MM.1S (cell line): ENCODE results near the gene NAALADL2.

Experiments used
- DNase-seq: peaks from one replicate; pipeline ENCODE4 v3.0.0-alpha.2; 2015
- H2AFZ ChIP-seq: fragments of 300-600 bp; sonication (generic); 2 replicates; pipeline ENCODE4 v1.6.0; 2016; ENCODE audit warnings: antibody characterized with exemption, low read length
- H3F3A ChIP-seq: fragments of 300-600 bp; sonication (generic); 2 replicates; pipeline ENCODE4 v1.6.1; 2016; ENCODE audit warnings: mild to moderate bottlenecking, antibody characterized with exemption, low read length, moderate library complexity, mixed read lengths; ENCODE audit not compliant: insufficient read depth
- H3K27ac ChIP-seq: fragments of 300-600 bp; sonication (generic); 2 replicates; pipeline ENCODE4 v1.5.1; 2016; ENCODE audit warnings: mild to moderate bottlenecking, low read length
- H3K27me3 ChIP-seq: fragments of 300-600 bp; sonication (generic); replicated peaks from 2 replicates; pipeline ENCODE4 v1.6.0; 2016; ENCODE audit warnings: low read length; ENCODE audit not compliant: insufficient read depth
- H3K36me3 ChIP-seq: fragments of 300-600 bp; sonication (generic); replicated peaks from 2 replicates; pipeline ENCODE4 v1.6.1; 2016; ENCODE audit warnings: mild to moderate bottlenecking, low read length, mixed read lengths; ENCODE audit not compliant: insufficient read depth
- H3K4me1 ChIP-seq: fragments of 300-600 bp; sonication (generic); 2 replicates; pipeline ENCODE4 v1.6.1; 2016; ENCODE audit warnings: low read length, mixed read lengths
- H3K4me2 ChIP-seq: fragments of 300-600 bp; sonication (generic); 2 replicates; pipeline ENCODE4 v1.6.0; 2016; ENCODE audit warnings: low read depth, low read length
- H3K4me3 ChIP-seq: fragments of 300-600 bp; sonication (generic); 2 replicates; pipeline ENCODE4 v1.5.1; 2016; ENCODE audit warnings: low read length, mixed read lengths
- H3K79me2 ChIP-seq: fragments of 300-600 bp; sonication (generic); 2 replicates; pipeline ENCODE4 v1.6.1; 2016; ENCODE audit warnings: mixed run types, low read length, mixed read lengths
- H3K9ac ChIP-seq: fragments of 300-600 bp; sonication (generic); 2 replicates; pipeline ENCODE4 v1.6.1; 2016; ENCODE audit warnings: low read length, mixed read lengths
- H3K9me2 ChIP-seq: fragments of 300-600 bp; sonication (generic); replicated peaks from 2 replicates; pipeline ENCODE4 v1.6.1; 2016; ENCODE audit warnings: mild to moderate bottlenecking, low read length, mixed read lengths; ENCODE audit not compliant: insufficient read depth
- H3K9me3 ChIP-seq: fragments of 300-600 bp; sonication (generic); replicated peaks from 2 replicates; pipeline ENCODE4 v1.6.1; 2016; ENCODE audit warnings: mild to moderate bottlenecking, low read length, mixed read lengths; ENCODE audit not compliant: insufficient read depth
- H4K20me1 ChIP-seq: fragments of 300-600 bp; sonication (generic); 2 replicates; pipeline ENCODE4 v1.6.1; 2016; ENCODE audit warnings: mild to moderate bottlenecking, low read length, moderate library complexity, mixed read lengths; ENCODE audit not compliant: insufficient read depth
- CTCF ChIP-seq: fragments of 300-600 bp; sonication (generic); IDR thresholded peaks from 2 replicates; pipeline ENCODE4 v1.5.1; 2016; ENCODE audit warnings: antibody characterized with exemption, low read length, mixed read lengths
- EZH2 ChIP-seq: fragments of 300-600 bp; sonication (generic); optimal IDR thresholded peaks from 2 replicates; pipeline ENCODE3; 2017; ENCODE audit warnings: low read depth, mild to moderate bottlenecking, antibody characterized with exemption, low read length, mixed read lengths
- EZH2phosphoT487 ChIP-seq: fragments of 300-600 bp; sonication (generic); IDR thresholded peaks from 2 replicates; pipeline ENCODE4 v1.6.1; 2018; ENCODE audit warnings: antibody characterized with exemption, low read length

NAALADL2 gene

GRCh38 chr3:175728566-175728965, 869.4 kb downstream of the NAALADL2 start:
- TF ChIP-seq EZH2phosphoT487 (no peak), EZH2 (no peak), CTCF (no peak)
- no peak overlapping the region for H3K4me3 ChIP-seq
- peaks cover 10% of the 10 kb centered on the region; the same call in 1 of the 2 replicates for H3K4me1 ChIP-seq
- no peaks in the 10 kb centered on the region for H4K20me1 ChIP-seq
- no peak overlapping the region for H2AFZ ChIP-seq
- no peaks in the 10 kb centered on the region; the same call in 1 of the 2 replicates for H3K9me3 ChIP-seq
- H3K27ac ChIP-seq: no peak overlapping the region
- H3K4me2 ChIP-seq: no peak overlapping the region
- H3F3A ChIP-seq: no peaks in the 10 kb centered on the region
- no peaks in the 10 kb centered on the region for H3K27me3 ChIP-seq
- H3K9ac ChIP-seq: no peak overlapping the region
- H3K79me2 ChIP-seq: no peaks in the 10 kb centered on the region
- DNase-seq: no peak
- no peaks in the 10 kb centered on the region for H3K9me2 ChIP-seq
- H3K36me3 ChIP-seq: no peaks in the 10 kb centered on the region

GRCh38 chr3:175729466-175729865, 870.3 kb downstream of the NAALADL2 start:
- no peak for DNase-seq

GRCh38 chr3:175731543-175731942, 872.4 kb downstream of the NAALADL2 start:
- no peak overlapping the region for H2AFZ ChIP-seq
- H3K4me3 ChIP-seq: no peak overlapping the region
- no peak overlapping the region for H3K9ac ChIP-seq
- H3K27me3 ChIP-seq: no peaks in the 10 kb centered on the region
- H3K4me1 ChIP-seq: no peaks in the 10 kb centered on the region
- no peaks in the 10 kb centered on the region for H3K36me3 ChIP-seq
- no peaks in the 10 kb centered on the region for H3K9me2 ChIP-seq
- no peak for DNase-seq
- H4K20me1 ChIP-seq: no peaks in the 10 kb centered on the region
- no peaks in the 10 kb centered on the region for H3K9me3 ChIP-seq
- H3F3A ChIP-seq: no peaks in the 10 kb centered on the region
- no peak for TF ChIP-seq CTCF
- TF ChIP-seq EZH2phosphoT487: no peak
- TF ChIP-seq EZH2: no peak
- no peak overlapping the region for H3K27ac ChIP-seq
- H3K4me2 ChIP-seq: no peak overlapping the region
- H3K79me2 ChIP-seq: no peaks in the 10 kb centered on the region

More at GRCh38 chr3:175729466-175729865, 870.3 kb downstream of the NAALADL2 start:
- no peak overlapping the region for H3K4me2 ChIP-seq
- TF ChIP-seq EZH2phosphoT487 (no peak), CTCF (no peak), EZH2 (no peak)
- no peaks in the 10 kb centered on the region for H3K36me3 ChIP-seq
- H3F3A ChIP-seq: no peaks in the 10 kb centered on the region
- no peak overlapping the region for H3K27ac ChIP-seq
- H4K20me1 ChIP-seq: no peaks in the 10 kb centered on the region
- no peaks in the 10 kb centered on the region for H3K9me2 ChIP-seq
- H2AFZ ChIP-seq: no peak overlapping the region
- H3K27me3 ChIP-seq: no peaks in the 10 kb centered on the region
- no peak overlapping the region for H3K4me3 ChIP-seq
- H3K9me3 ChIP-seq: no peaks in the 10 kb centered on the region
- H3K79me2 ChIP-seq: no peaks in the 10 kb centered on the region
- peaks cover under 1% of the 10 kb centered on the region; the same call in 1 of the 2 replicates for H3K4me1 ChIP-seq
- H3K9ac ChIP-seq: no peak overlapping the region

- no peaks in the 10 kb centered on the region for H3F3A ChIP-seq
- H3K27ac ChIP-seq: no peak overlapping the region
- H3K9ac ChIP-seq: no peak overlapping the region
- H4K20me1 ChIP-seq: no peaks in the 10 kb centered on the region
- H3K4me1 ChIP-seq: no peaks in the 10 kb centered on the region
- no peaks in the 10 kb centered on the region for H3K27me3 ChIP-seq
- H3K4me2 ChIP-seq: no peak overlapping the region
- no peak overlapping the region for H2AFZ ChIP-seq
- H3K79me2 ChIP-seq: no peaks in the 10 kb centered on the region
- no peaks in the 10 kb centered on the region for H3K9me3 ChIP-seq
- no peak overlapping the region for H3K4me3 ChIP-seq
- no peaks in the 10 kb centered on the region for H3K9me2 ChIP-seq
- DNase-seq: no peak
- TF ChIP-seq EZH2phosphoT487: no peak
- TF ChIP-seq CTCF: no peak
- no peak for TF ChIP-seq EZH2
- no peaks in the 10 kb centered on the region for H3K36me3 ChIP-seq
Observed at GRCh38 chr3:175732017-175732416, 872.9 kb downstream of the NAALADL2 start.
